ENCODE results near the gene TPK1.

GRCh38 chr7:144565586-144565985, 270.3 kb downstream of the TPK1 start:
- TF ChIP-seq CTCF (IDR thresholded peaks at IDR 0.05) (no peak), POLR2AphosphoS5 (IDR thresholded peaks at IDR 0.05) (no peak)

Measured in upper lobe of left lung (tissue), 4 donors.